Fibroblast of pulmonary artery (primary cell): ENCODE data around the gene FASN.

Source experiments
- DNase-seq: peaks from one replicate; pipeline ENCODE4 v3.0.0-alpha.2; 2010; ENCODE audit warnings: low read depth
- H3K4me3 ChIP-seq: replicated peaks from 2 replicates; pipeline ENCODE4 v1.5.1; 2011; ENCODE audit warnings: low read depth, mild to moderate bottlenecking, control low read depth, low read length, moderate library complexity
- CTCF ChIP-seq: IDR thresholded peaks from 2 replicates; pipeline ENCODE4 v1.5.1; 2011; ENCODE audit warnings: mild to moderate bottlenecking, control low read depth, low read length, inconsistent platforms; ENCODE audit errors: missing control alignments

The FASN gene

DNA sequence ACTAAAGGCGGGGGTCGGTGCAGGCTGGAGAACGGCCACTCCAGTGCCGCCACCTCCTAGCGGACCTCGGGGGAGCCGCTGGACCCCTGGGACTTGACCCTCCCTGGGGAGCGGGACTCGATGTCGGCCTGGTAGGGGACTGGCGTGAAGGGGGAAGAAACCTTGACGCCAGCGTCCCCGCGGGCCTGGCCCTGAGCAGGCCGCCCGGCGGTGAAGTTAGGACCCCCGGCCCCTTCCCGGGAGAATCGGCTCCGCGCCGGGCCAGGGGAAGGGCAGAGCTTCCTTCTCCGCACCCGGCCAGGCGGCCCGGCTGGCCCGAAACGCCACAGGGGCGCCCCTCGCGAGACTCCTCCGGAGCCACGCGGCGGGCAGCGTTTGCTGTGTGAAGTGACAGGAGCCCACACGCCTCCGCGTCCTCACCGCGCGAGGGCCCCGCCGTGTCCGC, 32.8 kb downstream of the FASN start:
- peak; percentile 31 for DNase-seq
- H3K4me3 ChIP-seq = peak overlapping the region; percentile 73
- no peak for TF ChIP-seq CTCF

DNA sequence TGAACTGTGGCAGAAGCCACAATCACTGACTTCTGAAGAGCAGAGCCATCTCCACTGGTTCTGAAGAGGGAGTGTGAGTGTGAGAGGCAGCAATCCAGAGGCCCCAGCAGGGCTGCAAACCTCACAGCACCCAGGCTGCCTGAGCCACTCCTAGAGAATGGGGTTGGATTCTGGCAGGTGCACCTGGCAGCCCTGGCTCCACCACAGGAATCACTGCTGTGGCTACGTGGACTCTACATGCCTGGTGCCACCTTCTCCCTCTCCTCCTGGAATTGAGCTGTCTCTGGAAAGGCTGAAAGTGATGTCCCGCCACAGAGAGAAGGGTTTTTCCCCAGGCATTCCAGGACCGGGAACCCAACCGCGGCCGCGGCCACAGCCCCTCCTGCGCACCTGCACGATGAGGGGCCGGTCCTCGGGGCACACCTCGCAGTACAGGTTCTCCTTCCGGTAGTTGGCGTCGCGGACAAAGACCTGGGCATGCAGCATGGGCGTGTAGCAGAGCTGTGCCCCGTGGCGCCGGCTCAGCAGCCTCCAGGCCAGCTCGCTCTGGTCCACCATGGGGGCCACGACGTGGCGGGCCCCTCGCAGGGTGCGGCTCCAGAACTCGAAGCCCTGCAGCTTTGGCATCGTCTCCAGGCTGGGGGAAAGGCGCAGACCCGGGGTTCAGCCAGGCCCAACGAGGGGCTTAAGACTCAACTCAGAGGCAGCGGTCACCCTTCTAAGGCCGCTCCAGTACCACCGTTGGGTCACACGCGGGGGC, 33.4 kb downstream of the FASN start:
- H3K4me3 ChIP-seq = peak overlapping the region; percentile 73
- DNase-seq = no peak
- no peak for TF ChIP-seq CTCF

DNA sequence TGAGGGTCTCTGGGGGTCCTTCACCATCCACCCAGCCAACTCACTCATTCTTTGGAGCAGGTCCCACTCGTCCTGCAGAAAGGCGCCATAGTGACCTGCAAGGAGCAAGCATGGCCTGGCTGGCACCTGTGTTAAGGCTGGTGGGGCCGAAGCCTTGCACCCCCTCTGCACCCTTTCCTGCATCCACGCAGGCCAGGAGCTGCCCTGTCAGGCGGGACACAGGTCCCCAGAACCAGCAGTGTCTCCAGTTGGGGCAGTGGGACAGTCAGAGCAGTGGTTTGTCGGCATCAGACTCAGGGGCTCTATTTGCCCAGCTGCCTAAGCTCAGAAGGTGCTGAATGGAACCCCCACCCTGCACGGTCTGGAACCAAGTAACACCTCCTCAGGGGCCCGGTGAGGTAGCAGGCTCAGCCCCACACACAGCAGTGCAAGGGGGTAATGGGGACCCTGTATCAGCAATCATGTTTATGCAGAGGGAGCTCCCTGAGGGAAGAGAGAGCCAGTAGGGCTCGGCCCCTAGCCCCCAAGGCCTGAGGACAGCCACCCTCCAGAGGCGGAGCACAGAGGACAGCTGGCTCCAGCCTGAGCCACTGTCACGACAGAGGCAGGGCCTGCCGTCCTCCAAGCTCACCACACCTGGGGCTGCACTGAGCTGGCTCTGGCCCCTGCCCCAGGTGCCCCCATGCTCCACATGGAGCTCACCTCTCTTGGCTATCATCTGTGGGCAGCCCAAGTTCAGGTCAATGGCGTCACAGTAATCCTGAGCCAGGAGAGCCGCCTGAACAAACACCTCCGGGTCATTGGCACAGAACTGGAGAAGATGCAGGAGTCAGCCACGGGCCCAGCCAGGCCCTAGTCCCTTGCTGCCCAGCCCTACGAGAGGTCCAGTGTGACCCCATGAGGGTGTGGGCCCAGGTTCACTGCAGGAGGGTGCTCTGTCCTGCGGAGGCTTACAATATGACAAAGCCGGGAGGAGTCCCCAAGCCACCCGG, 34.3 kb downstream of the FASN start:
- no peak for TF ChIP-seq CTCF
- no peak overlapping the region for H3K4me3 ChIP-seq

GRCh38 chr17:82062984-82063368, 35.1 kb downstream of the FASN start:
- TF ChIP-seq CTCF = no peak
- no peak overlapping the region for H3K4me3 ChIP-seq
- no peak for DNase-seq

More for the DNA sequence above, 34.3 kb downstream of the FASN start:
- DNase-seq = no peak

GRCh38 chr17:82062076-82062983, 35.7 kb downstream of the FASN start:
- no peak for DNase-seq
- no peak overlapping the region for H3K4me3 ChIP-seq
- TF ChIP-seq CTCF = no peak

GRCh38 chr17:82061047-82061925, 36.8 kb downstream of the FASN start:
- DNase-seq = no peak
- TF ChIP-seq CTCF = no peak
- H3K4me3 ChIP-seq = no peak overlapping the region
